Measurements from ENCODE around the gene RYR2. TPM values are rescaled to one million over a fixed set of nuclear protein-coding genes. Genes with fewer than 3 reads are reported as not detected.

The RYR2 gene
- total RNA-seq, 4 donors from 2014 or later: 0.16 to 1.4 (median 0.60) TPM

- TF ChIP-seq CTCF (IDR thresholded peaks at IDR 0.05; ENCODE audit: low read depth): no peak
Measured at GRCh38 chr1:237235091-237235490, 193.1 kb downstream of the RYR2 start.

- TF ChIP-seq CTCF (IDR thresholded peaks at IDR 0.05; ENCODE audit: low read depth): no peak
Measured at GRCh38 chr1:237237721-237238120, 195.7 kb downstream of the RYR2 start.

- TF ChIP-seq CTCF (IDR thresholded peaks at IDR 0.05; ENCODE audit: low read depth): no peak
Measured at GRCh38 chr1:237239248-237239647, 197.3 kb downstream of the RYR2 start.

GRCh38 chr1:237241038-237241437 lies 199.1 kb downstream of the RYR2 start:
- TF ChIP-seq CTCF (IDR thresholded peaks at IDR 0.05; ENCODE audit: low read depth): no peak

- TF ChIP-seq CTCF (IDR thresholded peaks at IDR 0.05; ENCODE audit: low read depth): no peak
Measured at GRCh38 chr1:237244778-237245177, 202.8 kb downstream of the RYR2 start.

- no peak for TF ChIP-seq CTCF (IDR thresholded peaks at IDR 0.05; ENCODE audit: low read depth)
Measured at GRCh38 chr1:237247442-237247841, 205.5 kb downstream of the RYR2 start.

GRCh38 chr1:237249120-237249519 lies 207.1 kb downstream of the RYR2 start:
- no peak for TF ChIP-seq CTCF (IDR thresholded peaks at IDR 0.05; ENCODE audit: low read depth)
